A549 (cell line): ENCODE measurements around the gene KRTAP9-7. TPM values are rescaled to one million over a fixed set of nuclear protein-coding genes. Genes with fewer than 3 reads are reported as not detected.
A peak's percentile ranks its signal among the peaks of the same experiment; 100 is the strongest.

Source experiments
- ATAC-seq, 2 experiments: fragments of 200-7000 bp in 1 of 2; fragments of >200 bp in 1 of 2; cut with Nextera tagmentation in 1 of 2; cut with Tn5 transposase in 1 of 2; 3 replicates each; pipeline versions ENCODE4 v1.8.0 to v1.9.1; 2018 to 2020; ENCODE audit warnings: mild to moderate bottlenecking in 1 of 2, moderate library complexity in 1 of 2
- CTCF ChIA-PET: fragments of 300-600 bp; sonication (Branson Sonifier 250); formaldehyde crosslinking; extraction: SDS; loops from one replicate; lab custom pipeline; 2021; ENCODE audit warnings: antibody characterized with exemption, inconsistent platforms; lab: Yijun Ruan, JAX
- POLR2A ChIA-PET: fragments of 350-600 bp; formaldehyde crosslinking; extraction: SDS; loops from one replicate; lab custom pipeline; 2021; ENCODE audit warnings: antibody characterized with exemption, inconsistent platforms; lab: Yijun Ruan, JAX
- DNase-seq, 2 experiments: peaks; one replicate each; pipeline versions ENCODE4 v3.0.0 to v3.0.0-alpha.2; 2011 to 2016; ENCODE audit warnings: low read depth in 1 of 2, low spot score in 1 of 2
- FAIRE-seq: peaks from 2 replicates; lab custom pipeline; 2011; peaks lifted over from hg19 to GRCh38; lab: Jason Lieb, UNC
- H3K27ac ChIP-seq, 2 experiments: fragments of >200 bp; sonication (Bioruptor Twin); formaldehyde crosslinking; 3 replicates each; pipeline ENCODE4 v1.5.1; 2016 to 2017
- H3K4me1 ChIP-seq: fragments of >200 bp; sonication (Bioruptor Twin); formaldehyde crosslinking; 3 replicates; pipeline ENCODE4 v1.6.1; 2016
- H3K4me2 ChIP-seq: fragments of >200 bp; sonication (Bioruptor Twin); formaldehyde crosslinking; 3 replicates; pipeline ENCODE4 v1.6.1; 2016
- H3K4me3 ChIP-seq: fragments of >200 bp; sonication (Bioruptor Twin); formaldehyde crosslinking; 3 replicates; pipeline ENCODE4 v1.5.1; 2016
- H3K9me3 ChIP-seq: fragments of >200 bp; sonication (Bioruptor Twin); formaldehyde crosslinking; 3 replicates; pipeline ENCODE4 v1.6.1; 2016
- BHLHE40 ChIP-seq: IDR thresholded peaks from 2 replicates; pipeline ENCODE4 v1.6.1; 2012; ENCODE audit warnings: low read depth, low read length, inconsistent platforms
- CBX2 ChIP-seq: fragments of 200-600 bp; sonication (generic); IDR thresholded peaks from 2 replicates; pipeline ENCODE4 v1.6.1; 2016; ENCODE audit warnings: low read depth, mild to moderate bottlenecking, borderline replicate concordance
- CHD4 ChIP-seq: fragments of 200-600 bp; sonication (generic); IDR thresholded peaks from 2 replicates; pipeline ENCODE4 v1.6.1; 2016; ENCODE audit warnings: antibody characterized with exemption, mild to moderate bottlenecking, borderline replicate concordance
- EHMT2 ChIP-seq: fragments of 200-600 bp; sonication (generic); IDR thresholded peaks from 2 replicates; pipeline ENCODE4 v1.6.1; 2016; ENCODE audit warnings: antibody characterized with exemption, low read depth, mild to moderate bottlenecking, moderate library complexity
- HEYL ChIP-seq: fragments of 250-450 bp; sonication (Bioruptor Pico); IDR thresholded peaks from 2 replicates; pipeline ENCODE4 v1.8.0; 2021; ENCODE audit warnings: mild to moderate bottlenecking, moderate library complexity
- HOXA7 ChIP-seq: fragments of 250-450 bp; sonication (Bioruptor Pico); IDR thresholded peaks from 2 replicates; pipeline ENCODE4 v1.5.0; 2020; ENCODE audit warnings: mild to moderate bottlenecking, moderate library complexity
- MAZ ChIP-seq: fragments of 150-350 bp; IDR thresholded peaks from 2 replicates; pipeline ENCODE4 v1.6.1; 2014; ENCODE audit warnings: antibody characterized with exemption, low read depth, low read length, borderline replicate concordance
- PHF8 ChIP-seq: fragments of 200-600 bp; sonication (generic); IDR thresholded peaks from 2 replicates; pipeline ENCODE4 v1.6.1; 2016; ENCODE audit warnings: low read depth, mild to moderate bottlenecking, antibody characterized with exemption, moderate library complexity, borderline replicate concordance
- POLR2A ChIP-seq: IDR thresholded peaks from 2 replicates; pipeline ENCODE4 v1.6.1; 2012; ENCODE audit warnings: mild to moderate bottlenecking, low read length
- RAD21 ChIP-seq, 2 experiments: fragments of >200 bp in 1 of 2; sonication (Bioruptor Twin) in 1 of 2; formaldehyde crosslinking in 1 of 2; IDR thresholded peaks in 1 of 2; conservative IDR thresholded peaks in 1 of 2; 2 replicates in 1 of 2; 3 replicates in 1 of 2; pipeline ENCODE4 v1.6.1; 2012 to 2018; ENCODE audit warnings: inconsistent platforms in 1 of 2
- SMC3 ChIP-seq: fragments of >200 bp; sonication (Bioruptor Twin); formaldehyde crosslinking; IDR thresholded peaks from 3 replicates; pipeline ENCODE4 v1.6.1; 2018; ENCODE audit warnings: inconsistent platforms
- ZFP36 ChIP-seq: fragments of 450-650 bp; IDR thresholded peaks from 2 replicates; pipeline ENCODE4 v1.6.1; 2014; ENCODE audit warnings: borderline replicate concordance; ENCODE audit not compliant: partially characterized antibody
- WGBS: methylation state at CpG from one replicate; pipeline ENCODE4 v1.1.6; 2017; ENCODE audit errors: missing lambda C conversion rate; 5-methylcytosine and 5-hydroxymethylcytosine counted together
- polyA plus RNA-seq, 4 experiments: library from polyadenylated mRNA; depleted of rRNA in 3 of 4; stranded (reverse); fragments of >200 nt; fragmentation: RNase III in 1 of 4; extraction: RNeasy Plus Mini Kit Qiagen cat#74134 plus additional on column Dnase treatment in 1 of 4; gene quantifications; 2 replicates in 3 of 4; 3 replicates in 1 of 4; pipeline ENCODE4 v1.2.3, GENCODE V29; 2011 to 2017
- TF ChIP-seq, protein P1 (sequence below): fragments of >200 bp; sonication (Bioruptor Twin); formaldehyde crosslinking; IDR thresholded peaks from 3 replicates; pipeline ENCODE4 v1.5.1; 2016
- TF ChIP-seq, protein P2 (sequence below): fragments of 150-350 bp; IDR thresholded peaks from 2 replicates; pipeline ENCODE4 v1.6.1; 2014; ENCODE audit warnings: low read depth, mild to moderate bottlenecking, low read length

The KRTAP9-7 gene
- polyA plus RNA-seq, 2 of the 4 experiments (the other 2 are of a cell fraction): not detected

DNA sequence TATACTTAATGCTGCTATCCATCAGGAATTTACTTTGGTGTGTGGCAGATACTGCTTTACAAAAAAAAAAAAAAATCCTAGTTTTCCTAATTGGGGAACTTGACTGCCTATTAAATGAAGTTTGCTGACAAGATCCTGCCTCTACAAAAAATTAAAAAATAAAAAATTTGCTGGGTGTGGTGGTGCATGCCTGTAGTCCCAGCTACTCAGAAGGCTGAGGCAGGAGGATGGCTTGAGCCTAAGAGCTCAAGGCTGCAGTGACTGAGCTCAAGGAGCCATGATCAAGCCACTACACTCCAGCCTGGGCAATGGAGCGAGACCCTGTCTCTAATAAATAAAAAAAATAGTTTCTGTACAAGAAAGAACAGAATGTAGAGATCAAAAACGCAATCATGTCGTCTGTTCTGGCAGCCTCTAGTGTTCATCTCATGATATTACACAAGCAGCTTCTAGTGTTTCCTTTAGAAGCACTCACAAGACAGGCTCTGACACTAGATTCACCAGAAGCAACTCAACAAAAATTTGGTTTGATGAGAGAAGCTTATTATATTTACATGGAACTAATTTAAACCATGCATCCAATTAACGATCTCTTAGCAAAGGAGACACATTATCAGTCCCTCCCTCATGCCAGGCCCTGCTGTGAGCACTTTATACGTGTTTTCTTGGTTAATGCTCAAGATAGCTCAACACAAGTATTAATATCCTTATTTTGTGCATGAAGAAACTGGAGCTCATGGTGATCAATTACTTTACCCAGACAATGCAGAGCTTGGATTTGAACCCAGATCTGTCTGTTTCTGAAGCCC is 46.8 kb downstream of the KRTAP9-7 start:
- Histone ChIP-seq H3K27ac (0 out of 6 replicates have a peak overlapping the region, but pooled peaks of 1 of the 2 experiments have one; percentile 43), H3K9me3 (peaks cover 15% of the 10 kb centered on the region), H3K4me1 (no peaks in the 10 kb centered on the region), H3K4me3 (no peak overlapping the region), H3K4me2 (no peak overlapping the region)
- WGBS: 22% methylated on average over 5 of the region's 5 CpGs
- FAIRE-seq: peak; percentile 99
- peak; percentile 46 to 68 for DNase-seq
- ChIA-PET POLR2A (no interaction called here), CTCF (interaction anchor here (0.5 to 4.7 kb wide), 93 partner anchors 9 to 703 kb away, joined by 3 to 58 read pairs (median 4); partner anchors contain the start of genes KRT20, KRT33A, KRTAP1-4 and KRTAP16-1)
- peak; percentile 67 to 79; a peak in 5 of 6 replicates for ATAC-seq
- TF ChIP-seq CHD4 (no peak), SMC3 (peak; percentile 91), BHLHE40 (no peak), ZFP36 (no peak), MAZ (no peak), RAD21 (conservative IDR thresholded peaks at IDR 0.05 in 1 of 2, IDR thresholded peaks at IDR 0.05 in 1 of 2) (peak; percentile 78 to 79), CBX2 (no peak)
- TF ChIP-seq, protein P1, sequence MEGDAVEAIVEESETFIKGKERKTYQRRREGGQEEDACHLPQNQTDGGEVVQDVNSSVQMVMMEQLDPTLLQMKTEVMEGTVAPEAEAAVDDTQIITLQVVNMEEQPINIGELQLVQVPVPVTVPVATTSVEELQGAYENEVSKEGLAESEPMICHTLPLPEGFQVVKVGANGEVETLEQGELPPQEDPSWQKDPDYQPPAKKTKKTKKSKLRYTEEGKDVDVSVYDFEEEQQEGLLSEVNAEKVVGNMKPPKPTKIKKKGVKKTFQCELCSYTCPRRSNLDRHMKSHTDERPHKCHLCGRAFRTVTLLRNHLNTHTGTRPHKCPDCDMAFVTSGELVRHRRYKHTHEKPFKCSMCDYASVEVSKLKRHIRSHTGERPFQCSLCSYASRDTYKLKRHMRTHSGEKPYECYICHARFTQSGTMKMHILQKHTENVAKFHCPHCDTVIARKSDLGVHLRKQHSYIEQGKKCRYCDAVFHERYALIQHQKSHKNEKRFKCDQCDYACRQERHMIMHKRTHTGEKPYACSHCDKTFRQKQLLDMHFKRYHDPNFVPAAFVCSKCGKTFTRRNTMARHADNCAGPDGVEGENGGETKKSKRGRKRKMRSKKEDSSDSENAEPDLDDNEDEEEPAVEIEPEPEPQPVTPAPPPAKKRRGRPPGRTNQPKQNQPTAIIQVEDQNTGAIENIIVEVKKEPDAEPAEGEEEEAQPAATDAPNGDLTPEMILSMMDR: peak; percentile 89
- TF ChIP-seq, all 56 proteins: peak for 3

DNA sequence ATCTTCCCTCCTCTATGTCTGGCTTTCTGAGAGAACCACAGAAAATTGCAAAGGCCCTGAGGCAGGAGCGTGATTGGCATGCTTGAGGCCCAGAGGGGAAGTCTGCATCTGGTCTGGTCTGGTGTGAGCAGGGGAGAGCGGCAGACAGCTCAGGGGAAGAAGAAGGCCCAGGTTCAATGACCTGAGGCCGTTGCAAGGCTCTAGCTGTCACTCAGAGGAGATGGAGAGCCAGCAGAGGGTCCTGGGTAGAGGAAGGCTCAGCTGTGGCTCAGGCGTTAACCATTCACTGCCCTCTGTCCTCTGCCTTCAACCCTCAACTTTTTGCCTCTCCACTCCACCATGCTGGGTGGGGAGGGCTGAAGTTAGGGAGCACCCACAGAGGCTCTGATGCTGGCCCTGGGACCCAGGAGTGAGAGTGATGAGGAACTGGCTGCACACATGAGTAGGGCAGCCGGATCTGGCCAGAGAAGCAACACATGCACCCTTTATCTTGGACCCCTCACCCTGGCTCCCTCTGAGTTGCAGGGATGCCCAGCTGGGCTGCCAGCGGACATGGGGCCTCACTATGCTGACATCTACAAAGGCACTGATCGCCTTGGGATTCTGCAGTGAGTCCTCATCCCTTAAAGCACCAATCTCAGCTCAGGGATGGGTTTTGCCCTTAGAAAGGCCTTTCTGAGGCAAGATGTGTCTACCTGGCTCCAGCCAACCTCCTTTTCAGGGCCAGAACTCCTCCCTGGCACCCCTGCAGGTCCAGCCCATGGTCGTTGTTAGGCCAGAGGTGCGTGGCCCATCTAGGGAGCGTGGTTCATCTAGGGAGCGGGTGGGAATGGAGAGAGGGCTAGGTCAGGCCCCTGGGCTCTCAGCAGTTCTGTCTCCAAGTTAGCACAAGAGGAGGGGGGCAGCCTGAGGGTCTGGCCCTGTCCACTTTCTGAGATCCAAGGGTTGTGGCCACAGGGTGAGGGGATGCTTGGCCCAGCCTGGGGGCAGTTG is 47.7 kb downstream of the KRTAP9-7 start:
- H3K4me1 ChIP-seq: no peaks in the 10 kb centered on the region
- CTCF ChIA-PET: interaction anchor here (0.6 to 4.7 kb wide), 92 partner anchors 9 to 703 kb away, joined by 3 to 58 read pairs (median 4); partner anchors contain the start of genes KRT20, KRT33A, KRTAP16-1 and KRTAP2-1
- H3K4me2 ChIP-seq: no peak overlapping the region
- H3K4me3 ChIP-seq: no peak overlapping the region
- no peak overlapping the region for H3K27ac ChIP-seq
- no peak for FAIRE-seq
- TF ChIP-seq HOXA7 (CRISPR knock-in tag): no peak
- TF ChIP-seq PHF8: no peak
- no peak for TF ChIP-seq POLR2A
- TF ChIP-seq, protein P2, sequence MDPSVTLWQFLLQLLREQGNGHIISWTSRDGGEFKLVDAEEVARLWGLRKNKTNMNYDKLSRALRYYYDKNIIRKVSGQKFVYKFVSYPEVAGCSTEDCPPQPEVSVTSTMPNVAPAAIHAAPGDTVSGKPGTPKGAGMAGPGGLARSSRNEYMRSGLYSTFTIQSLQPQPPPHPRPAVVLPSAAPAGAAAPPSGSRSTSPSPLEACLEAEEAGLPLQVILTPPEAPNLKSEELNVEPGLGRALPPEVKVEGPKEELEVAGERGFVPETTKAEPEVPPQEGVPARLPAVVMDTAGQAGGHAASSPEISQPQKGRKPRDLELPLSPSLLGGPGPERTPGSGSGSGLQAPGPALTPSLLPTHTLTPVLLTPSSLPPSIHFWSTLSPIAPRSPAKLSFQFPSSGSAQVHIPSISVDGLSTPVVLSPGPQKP: no peak
- 83% methylated on average over 11 of the region's 11 CpGs for WGBS
- POLR2A ChIA-PET: no interaction called here
- DNase-seq: no peak
- H3K9me3 ChIP-seq: peaks cover 15% of the 10 kb centered on the region
- ATAC-seq: no peak

DNA sequence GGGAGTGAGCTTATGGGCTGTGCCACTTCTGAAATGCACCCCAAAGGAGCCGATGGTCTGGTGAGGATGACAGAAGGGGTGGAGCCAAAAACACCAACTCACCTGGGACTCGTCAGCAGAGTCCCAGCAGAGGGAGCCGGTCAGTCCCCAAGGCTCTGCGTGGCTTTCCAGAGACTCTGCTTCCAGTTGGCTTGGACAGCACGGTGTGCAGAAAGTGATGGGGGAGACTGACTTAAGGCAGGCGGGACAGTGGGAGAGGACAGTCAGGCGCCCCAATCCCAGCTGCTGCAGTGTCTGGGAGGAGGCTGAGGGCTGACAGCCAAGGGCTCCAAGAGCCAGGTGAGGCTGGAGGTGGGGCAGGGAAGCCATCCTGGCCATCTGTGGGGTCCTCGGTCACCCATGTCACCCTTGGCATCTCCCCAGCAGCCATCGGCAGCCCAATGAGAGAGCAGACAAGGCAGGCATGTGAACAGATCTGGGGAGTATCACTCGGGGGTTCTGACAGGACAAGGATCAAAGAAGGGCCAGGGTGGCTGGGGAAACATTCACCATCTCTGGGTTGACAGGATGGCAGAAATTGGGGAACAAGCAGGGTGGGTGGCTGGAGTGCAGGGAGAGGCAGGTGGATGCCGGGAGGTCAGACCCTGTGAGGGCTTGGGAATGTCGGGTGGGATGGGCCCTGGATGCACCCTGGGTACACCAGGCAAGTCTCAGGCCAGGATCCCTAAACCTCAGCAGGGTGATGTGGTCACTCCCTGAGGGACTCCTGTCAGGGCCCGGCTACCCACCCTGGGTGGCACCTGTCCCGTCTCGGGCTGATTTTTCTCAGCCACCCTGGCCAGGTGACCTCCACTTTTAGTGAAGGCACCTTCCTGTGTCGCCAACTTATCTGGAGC is 48.9 kb downstream of the KRTAP9-7 start:
- POLR2A ChIA-PET: no interaction called here
- Histone ChIP-seq H3K4me2 (no peak overlapping the region), H3K9me3 (peaks cover 13% of the 10 kb centered on the region), H3K4me1 (no peaks in the 10 kb centered on the region), H3K4me3 (no peak overlapping the region), H3K27ac (no peak overlapping the region)
- DNase-seq: peak; percentile 26 to 48
- no peak for FAIRE-seq
- TF ChIP-seq SMC3 (peak; percentile 63), EHMT2 (no peak), HEYL (no peak), RAD21 (conservative IDR thresholded peaks at IDR 0.05 in 1 of 2, IDR thresholded peaks at IDR 0.05 in 1 of 2) (peak; percentile 48 to 59; a peak in 4 of 5 replicates)
- TF ChIP-seq, protein P2: no peak
- TF ChIP-seq, protein P1: peak; percentile 53
- peak; percentile 51 to 74; a peak in 4 of 6 replicates for ATAC-seq
- CTCF ChIA-PET: interaction anchor here (0.7 to 4.7 kb wide), 14 partner anchors 7 to 467 kb away, joined by 3 to 58 read pairs (median 14); partner anchors contain the start of genes KRT33A and KRTAP29-1
- 66% methylated on average over 16 of the region's 16 CpGs for WGBS
